IPS-NIHi7 (cell line): ENCODE measurements around the gene MB.
A peak's percentile ranks its signal among the peaks of the same experiment; 100 is the strongest.

ENCODE experiments used
- DNase-seq: peaks from one replicate; pipeline ENCODE4 v3.0.0; 2012; ENCODE audit warnings: mixed read lengths; ENCODE audit errors: extremely low spot score

MB gene

DNA sequence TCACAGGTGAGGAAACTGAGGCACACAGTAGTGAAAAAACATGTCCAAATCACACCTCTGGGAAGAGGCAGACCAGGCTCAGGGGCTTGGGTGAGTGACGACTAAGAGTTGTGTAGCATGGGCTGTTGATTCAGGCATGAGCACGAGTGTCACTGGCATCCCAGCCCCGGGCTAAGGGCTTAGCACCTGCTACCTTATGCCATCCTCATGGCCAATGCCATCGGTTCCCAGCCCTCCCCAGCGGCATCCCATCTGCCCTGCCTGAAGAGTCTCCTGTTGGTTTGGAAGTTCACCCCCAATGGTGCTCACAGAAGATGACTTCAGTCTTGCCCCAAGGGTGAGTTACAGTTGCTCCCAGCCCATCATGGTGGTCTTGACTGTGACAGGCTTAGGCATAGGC, 22.4 kb downstream of the MB start:
- DNase-seq, result no peak

GRCh38 chr22:35593891-35594470, 23.1 kb downstream of the MB start:
- no peak for DNase-seq

- DNase-seq, result no peak
Observed at GRCh38 chr22:35593071-35593890, 23.8 kb downstream of the MB start.

DNA sequence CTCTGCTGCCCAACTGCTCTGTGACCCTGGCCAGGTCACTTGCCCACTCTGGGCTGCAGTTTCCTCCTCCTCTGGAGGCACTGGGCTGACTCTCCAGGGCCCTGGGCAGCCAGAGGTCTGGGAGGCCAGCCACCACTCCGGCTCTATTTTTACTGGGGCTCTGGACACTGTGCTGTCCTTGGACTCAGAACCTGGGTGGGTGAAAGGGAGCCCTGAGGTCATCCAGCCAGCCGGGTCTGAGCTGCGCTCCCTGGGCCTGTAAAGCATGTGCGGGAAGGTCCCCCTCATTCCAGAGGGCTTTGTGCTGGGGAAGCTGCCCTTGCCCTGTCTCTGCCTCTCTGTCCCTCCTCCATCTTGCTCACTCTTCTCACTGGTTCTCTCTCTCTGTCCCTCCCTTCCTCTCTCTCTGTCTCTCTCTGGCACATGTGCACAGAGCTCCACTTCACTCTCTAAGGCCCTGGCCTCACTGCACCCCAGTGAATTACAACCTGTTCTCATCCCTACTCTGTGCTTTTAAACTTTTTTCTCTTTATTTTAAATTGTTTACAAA, 24.6 kb downstream of the MB start:
- DNase-seq, result no peak

GRCh38 chr22:35591714-35592417, 25.3 kb downstream of the MB start:
- no peak for DNase-seq

DNA sequence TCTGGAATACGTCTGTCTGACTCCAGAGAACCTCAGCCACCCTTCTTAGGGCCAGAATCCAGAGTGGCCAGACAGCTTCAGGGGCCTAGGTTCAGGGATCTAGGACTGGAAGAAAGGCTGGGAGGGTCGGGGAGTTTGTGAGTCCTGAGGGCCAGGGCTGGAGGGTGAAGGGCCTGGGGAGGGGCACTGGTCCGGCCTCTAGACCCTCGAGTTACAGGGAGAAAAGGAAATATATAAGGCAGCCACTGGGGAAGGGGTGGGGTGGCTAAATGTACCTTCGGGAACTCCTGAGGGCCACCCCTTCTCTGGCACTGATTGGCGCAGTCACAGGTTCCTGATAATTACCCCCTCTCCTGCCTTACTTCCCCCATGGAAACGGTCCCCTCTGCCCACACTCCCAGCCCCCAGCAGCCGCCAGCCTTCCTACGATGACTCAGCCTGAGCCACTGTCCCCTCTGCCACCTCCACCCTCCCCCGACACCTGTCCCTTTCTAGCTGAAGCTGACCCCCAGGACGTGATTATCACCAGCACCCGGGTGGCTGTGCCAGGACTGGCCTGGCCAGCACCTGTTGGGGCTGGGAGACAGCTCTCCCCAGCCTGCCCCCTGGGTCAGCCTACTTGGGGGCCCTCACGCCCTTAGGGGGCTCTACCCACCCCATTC, 26.4 kb downstream of the MB start:
- DNase-seq, result no peak

DNA sequence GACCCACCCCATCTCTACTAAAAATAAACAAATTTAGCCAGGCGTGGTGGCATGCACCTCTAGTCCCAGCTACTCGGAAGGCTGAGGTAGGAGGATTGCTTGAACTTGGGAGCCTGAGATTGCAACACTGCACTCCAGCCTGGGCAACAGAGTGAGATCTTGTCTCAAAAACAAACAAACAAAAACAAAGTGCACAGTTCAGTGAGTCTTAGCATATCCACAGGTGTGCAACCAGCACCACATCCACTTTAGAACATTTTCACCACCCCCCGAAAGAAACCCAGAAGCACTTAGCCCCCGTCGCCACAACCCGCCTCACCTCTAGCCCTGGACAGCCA, 27.4 kb downstream of the MB start:
- DNase-seq, result no peak

- no peak for DNase-seq
Observed at GRCh38 chr22:35589071-35589755, 27.9 kb downstream of the MB start.

GRCh38 chr22:35587896-35588295, 29.2 kb downstream of the MB start:
- no peak for DNase-seq

DNA sequence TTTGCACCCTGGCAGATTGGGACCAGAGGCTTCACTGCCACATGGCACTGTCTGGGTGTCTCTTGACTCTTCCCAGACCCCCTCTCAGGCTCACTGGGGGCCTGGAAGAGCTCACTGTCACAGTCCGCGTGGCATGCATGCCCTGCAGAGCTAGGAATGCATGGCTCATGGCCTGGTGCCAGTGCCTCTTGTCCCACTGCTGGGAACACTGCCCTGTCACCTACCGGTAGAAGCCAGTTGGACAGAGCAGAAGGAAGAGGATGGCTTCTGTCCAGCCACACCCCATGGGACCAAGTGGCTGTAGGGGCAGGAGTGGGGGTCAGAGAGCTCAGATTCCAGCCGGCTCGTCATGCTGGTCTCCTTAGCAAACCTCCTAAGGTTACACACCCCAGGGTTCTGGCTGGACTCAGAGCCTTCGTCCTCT, 29.7 kb downstream of the MB start:
- no peak for DNase-seq

DNA sequence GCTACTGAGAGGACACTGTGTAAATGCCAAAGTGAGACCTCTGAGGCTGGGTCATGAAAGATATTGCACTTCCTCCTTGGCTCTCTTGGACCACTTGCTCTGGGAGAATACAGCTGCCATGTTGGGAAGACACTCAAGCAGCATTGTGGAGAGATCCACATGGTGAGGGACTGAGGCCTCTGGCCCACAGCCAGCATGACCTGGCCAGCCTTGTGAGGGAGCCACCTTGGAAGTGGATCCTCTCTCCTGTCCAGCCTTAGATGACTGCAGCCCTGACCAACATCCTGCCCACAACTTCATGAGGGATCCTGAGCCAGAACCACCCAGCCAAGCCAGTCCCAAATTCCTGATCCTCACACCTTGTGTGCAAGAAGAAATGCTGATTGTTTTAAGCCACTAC, 30.4 kb downstream of the MB start:
- no peak for DNase-seq

DNA sequence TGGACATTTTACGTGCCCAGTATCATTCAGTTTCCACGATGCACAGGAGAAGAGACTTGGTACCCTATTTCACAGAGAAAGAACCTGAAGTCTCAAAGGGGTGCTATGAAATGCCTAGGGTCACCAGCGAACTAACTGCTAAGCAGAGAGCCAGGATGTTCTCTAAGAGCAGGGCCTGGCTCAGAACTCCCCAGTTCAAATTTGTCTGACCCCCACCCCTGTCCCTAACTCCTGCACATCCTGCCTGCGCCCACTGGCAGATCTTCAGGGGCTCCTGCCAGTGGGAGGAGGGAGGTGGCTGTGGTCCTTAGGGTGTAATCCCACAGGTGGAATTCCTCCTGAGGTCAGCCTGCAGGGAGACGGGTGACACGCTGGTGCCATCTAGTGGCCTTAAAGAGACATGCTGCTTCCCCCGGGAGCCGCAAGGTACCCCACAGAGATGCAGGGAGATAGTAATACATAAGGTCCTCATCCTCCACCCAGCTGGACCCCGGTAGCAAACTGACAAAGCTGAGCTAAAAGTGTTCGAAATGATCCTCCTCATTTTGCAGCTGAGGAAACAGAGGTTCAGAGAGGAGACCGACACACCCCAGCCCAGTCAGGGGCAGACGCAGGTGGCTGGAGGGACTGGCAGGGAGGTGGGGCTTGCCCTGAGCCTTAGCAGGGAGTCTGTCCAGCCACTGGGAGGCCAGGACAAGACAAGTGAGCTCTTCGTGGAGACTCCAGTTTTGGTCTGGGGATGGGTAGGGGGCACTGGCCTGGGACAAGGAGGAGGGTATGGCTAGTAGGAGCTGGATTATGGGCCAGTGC, 34.1 kb downstream of the MB start:
- DNase-seq, result peak; percentile 94

DNA sequence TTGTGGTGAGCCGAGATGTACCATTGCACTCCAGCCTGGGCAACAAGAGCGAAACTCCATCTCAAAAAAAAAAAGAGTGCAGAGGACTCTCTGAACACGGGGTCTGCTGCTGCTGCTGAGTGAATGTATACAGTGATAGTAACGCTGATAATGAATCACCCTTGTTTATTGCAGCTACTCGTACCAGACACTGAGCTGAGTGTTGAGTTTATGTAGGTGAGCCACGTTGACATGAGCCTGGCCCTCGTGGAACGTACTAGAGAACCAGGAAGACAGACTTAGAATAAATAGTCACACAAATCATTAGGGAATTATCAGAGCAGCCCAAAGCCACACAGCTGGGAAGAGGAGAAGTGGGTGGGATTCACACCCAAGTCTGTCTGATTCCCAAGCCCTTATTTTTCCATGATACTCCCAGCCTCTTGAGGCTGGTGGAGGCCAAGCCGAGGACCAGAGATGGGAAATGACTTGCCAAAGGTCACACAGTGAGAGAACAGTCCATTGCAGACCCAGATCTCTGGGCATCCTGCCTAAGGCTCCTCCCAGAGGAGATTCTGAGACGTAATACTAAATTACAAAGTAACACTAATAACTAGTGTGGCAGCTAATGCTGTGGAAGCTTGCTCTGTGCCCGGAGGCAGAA, 34.8 kb downstream of the MB start:
- DNase-seq, result no peak

- no peak for DNase-seq
Observed at GRCh38 chr22:35581023-35581413, 36.1 kb downstream of the MB start.

DNA sequence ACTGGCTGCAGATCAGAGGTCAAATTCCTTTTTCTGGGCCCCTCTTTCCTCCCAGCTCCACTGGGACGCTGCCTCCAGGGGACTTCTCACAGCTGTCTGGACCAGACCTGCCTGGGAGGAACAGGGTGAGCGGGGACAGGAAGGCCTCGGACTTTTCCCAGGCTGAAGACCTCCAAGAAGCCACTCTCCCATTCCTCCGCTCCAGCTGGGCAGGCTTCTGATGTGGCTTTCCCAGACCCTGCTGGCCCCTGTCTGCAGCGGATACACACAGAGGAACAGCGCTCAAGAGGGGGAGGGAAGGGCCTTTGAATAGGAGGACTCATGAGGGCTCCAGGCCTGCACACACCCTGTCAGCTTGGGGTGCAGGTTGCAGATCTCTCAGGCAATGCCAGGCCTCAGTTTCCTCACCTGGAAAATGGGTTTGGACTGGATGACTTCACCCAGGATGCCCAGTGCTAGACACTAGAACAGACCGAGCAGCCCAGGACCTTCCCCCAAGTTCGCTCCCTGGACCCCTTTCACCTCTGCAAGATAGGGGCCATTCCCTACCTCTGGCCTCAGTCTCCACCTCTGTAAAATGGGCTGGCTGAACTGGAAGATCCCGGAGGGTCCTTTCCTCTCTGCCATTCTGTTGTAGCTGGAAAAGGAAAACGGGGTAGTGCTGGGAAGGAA, 36.6 kb downstream of the MB start:
- no peak for DNase-seq

GRCh38 chr22:35578836-35579575, 38.1 kb downstream of the MB start:
- no peak for DNase-seq

GRCh38 chr22:35577799-35578659, 39.1 kb downstream of the MB start:
- no peak for DNase-seq

DNA sequence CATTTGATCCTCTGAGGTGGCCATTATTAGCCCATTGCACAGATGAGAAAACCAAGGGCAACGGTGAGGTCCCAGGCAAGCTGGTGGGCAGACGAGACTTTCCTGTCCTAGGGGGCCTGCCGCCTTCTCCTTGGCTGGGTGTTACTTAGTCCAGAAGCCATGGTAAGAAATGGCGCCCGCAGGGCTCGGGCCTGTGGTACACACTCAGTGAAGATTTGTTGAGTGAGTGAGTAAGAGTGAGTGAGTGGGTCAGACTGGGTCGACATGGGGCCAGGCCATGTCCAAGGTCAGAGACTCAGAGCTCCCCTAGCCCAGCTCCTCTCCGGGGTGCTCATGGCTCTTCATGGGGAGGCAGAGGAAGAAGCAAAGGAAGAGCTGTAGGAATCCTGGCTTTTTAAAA, 40.5 kb downstream of the MB start:
- DNase-seq, result no peak
